Measurements from ENCODE around the gene KRTAP10-11. TPM values are rescaled to one million over a fixed set of nuclear protein-coding genes. Genes with fewer than 3 reads are reported as not detected.

Gene KRTAP10-11
- total and polyA plus RNA-seq, 2 of the 8 experiments (the other 6 are each of a cell fraction or from before 2014, with no cell fraction given) = not detected

GRCh38 chr21:44603911-44604310 is 42.3 kb upstream of the KRTAP10-11 start:
- TF ChIP-seq HDAC2 (IDR thresholded peaks at IDR 0.05; ENCODE audit: borderline replicate concordance in 1 of 2, low read depth in 2 of 2, low read length in 2 of 2) (no peak), BCL11A (IDR thresholded peaks at IDR 0.05; ENCODE audit: low read depth in 2 of 2, low read length in 2 of 2) (no peak), SIN3A (conservative IDR thresholded peaks at IDR 0.05 in 1 of 2, IDR thresholded peaks at IDR 0.05 in 1 of 2; ENCODE audit: low read depth in 1 of 2, low read length in 2 of 2) (no peak), EZH2 (IDR thresholded peaks at IDR 0.05; ENCODE audit: low read depth, low read length, severe bottlenecking) (no peak), SUZ12 (IDR thresholded peaks at IDR 0.05; ENCODE audit: low read length) (no peak), CBX8 (IDR thresholded peaks at IDR 0.05; ENCODE audit: borderline replicate concordance, low read depth, low read length) (no peak), CHD2 (IDR thresholded peaks at IDR 0.05; ENCODE audit: low read length) (no peak), ASH2L (IDR thresholded peaks at IDR 0.05; ENCODE audit: low read length) (no peak), YY1 (IDR thresholded peaks at IDR 0.05; ENCODE audit: low read depth, low read length) (no peak), CTBP2 (IDR thresholded peaks at IDR 0.05; ENCODE audit: borderline replicate concordance, insufficient read depth, insufficient read length, low read length) (no peak), BACH1 (IDR thresholded peaks at IDR 0.05; ENCODE audit: low read length) (no peak), TAF1 (IDR thresholded peaks at IDR 0.05; ENCODE audit: low read depth, low read length) (no peak), RNF2 (IDR thresholded peaks at IDR 0.05; ENCODE audit: borderline replicate concordance, low read depth, low read length, missing control alignments, poor library complexity, severe bottlenecking) (no peak)
- TF ChIP-seq, protein P1, sequence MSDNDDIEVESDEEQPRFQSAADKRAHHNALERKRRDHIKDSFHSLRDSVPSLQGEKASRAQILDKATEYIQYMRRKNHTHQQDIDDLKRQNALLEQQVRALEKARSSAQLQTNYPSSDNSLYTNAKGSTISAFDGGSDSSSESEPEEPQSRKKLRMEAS (IDR thresholded peaks at IDR 0.05) = no peak
- Histone ChIP-seq H3K9ac (replicated peaks in 1 of 4; ENCODE audit: extremely low read depth in 1 of 4, low read depth in 3 of 4, low read length in 3 of 4) (no peak overlapping the region), H2BK12ac (ENCODE audit: low read depth, low read length) (no peak overlapping the region), H3K4me1 (replicated peaks in 1 of 4; ENCODE audit: control insufficient read depth in 3 of 4, insufficient read depth in 4 of 4, low read length in 3 of 4) (peaks cover 0 to 2% (median 0%) of the 10 kb centered on the region in 4 experiments; a peak in 3 of 7 replicates), H3K9me3 (ENCODE audit: insufficient read depth in 2 of 2, low read depth in 1 of 2, low read length in 1 of 2) (peaks cover 0 to 5% of the 10 kb centered on the region in 2 experiments; a peak in 1 of 4 replicates), H2BK120ac (replicated peaks; ENCODE audit: low read depth, low read length) (no peak overlapping the region), H2BK15ac (ENCODE audit: low read length) (no peak overlapping the region), H4K5ac (ENCODE audit: insufficient read length, low read depth, low read length) (no peak overlapping the region), H3K14ac (ENCODE audit: insufficient read length) (no peak overlapping the region), H2BK5ac (ENCODE audit: low read depth, low read length) (no peak overlapping the region), H2AK5ac (ENCODE audit: low read depth, low read length) (no peak overlapping the region), H3K23ac (ENCODE audit: insufficient read length) (no peak overlapping the region), H4K8ac (ENCODE audit: extremely low read depth, insufficient read depth, low read length) (no peak overlapping the region), H3K56ac (replicated peaks; ENCODE audit: insufficient read length, low read depth, low read length) (no peak overlapping the region), H3K4me3 (ENCODE audit: extremely low read depth in 1 of 4, insufficient read depth in 2 of 4, low read depth in 3 of 4, low read length in 4 of 4) (no peak overlapping the region), H4K20me1 (replicated peaks in 1 of 2; ENCODE audit: control insufficient read depth in 1 of 2, insufficient read depth in 2 of 2, low read length in 2 of 2) (no peaks in the 10 kb centered on the region), H3K36me3 (ENCODE audit: control insufficient read depth in 2 of 4, insufficient read depth in 4 of 4, low read length in 3 of 4) (no peaks in the 10 kb centered on the region; a peak in 1 of 8 replicates), H3K18ac (ENCODE audit: extremely low read depth, low read length) (no peak overlapping the region), H2BK20ac (ENCODE audit: low read length) (no peak overlapping the region), H3K4me2 (ENCODE audit: insufficient read depth in 1 of 2, low read depth in 2 of 2, low read length in 2 of 2) (no peak overlapping the region), H3K27me3 (replicated peaks in 1 of 4; ENCODE audit: control insufficient read depth in 3 of 4, extremely low read depth in 1 of 4, insufficient read depth in 3 of 4, low read length in 3 of 4) (no peaks in the 10 kb centered on the region), H3K4ac (replicated peaks; ENCODE audit: insufficient read length, low read depth, low read length) (no peak overlapping the region), H3K23me2 (ENCODE audit: low read depth, low read length) (0 out of 2 replicates have a peak, but pooled peaks cover 2% of the 10 kb centered on the region), H3K79me1 (ENCODE audit: low read depth, low read length) (no peaks in the 10 kb centered on the region), H2AFZ (ENCODE audit: low read length) (no peak overlapping the region), H3K79me2 (ENCODE audit: control insufficient read depth in 1 of 2, insufficient read depth in 2 of 2, low read length in 2 of 2) (no peaks in the 10 kb centered on the region), H3K27ac (ENCODE audit: low read depth, low read length) (no peak overlapping the region), H4K91ac (replicated peaks; ENCODE audit: insufficient read length, low read length) (no peak overlapping the region)
- DNase-seq (ENCODE audit: low read depth in 1 of 2, low spot score in 2 of 2) (no peak), FAIRE-seq (no peak)
- CTCF ChIA-PET (ENCODE audit: partially characterized antibody) = no interaction called here
- POLR2A ChIA-PET (ENCODE audit: partially characterized antibody) = no interaction called here
- 90% methylated on average over 8 of the region's 8 CpGs; no CpG with 5 or more reads in 1 of the 2 experiments for WGBS, 2 experiments (ENCODE audit: extremely low coverage in 1 of 2, insufficient coverage in 1 of 2, insufficient read length in 1 of 2, insufficient replicate concordance in 2 of 2, low coverage in 1 of 2, low lambda C conversion rate in 2 of 2, missing lambda C conversion rate in 1 of 2)
